MM.1S (cell line): ENCODE data around the gene CD96.

ENCODE experiments used
- EZH2 ChIP-seq: fragments of 300-600 bp; sonication (generic); optimal IDR thresholded peaks from 2 replicates; pipeline ENCODE3; 2017; ENCODE audit warnings: low read depth, mild to moderate bottlenecking, antibody characterized with exemption, low read length, mixed read lengths
- EZH2phosphoT487 ChIP-seq: fragments of 300-600 bp; sonication (generic); IDR thresholded peaks from 2 replicates; pipeline ENCODE4 v1.6.1; 2018; ENCODE audit warnings: antibody characterized with exemption, low read length
- TF ChIP-seq, protein P1 (sequence below): fragments of 300-600 bp; sonication (generic); IDR thresholded peaks from 2 replicates; pipeline ENCODE4 v1.5.1; 2016; ENCODE audit warnings: antibody characterized with exemption, low read length, mixed read lengths

DNA sequence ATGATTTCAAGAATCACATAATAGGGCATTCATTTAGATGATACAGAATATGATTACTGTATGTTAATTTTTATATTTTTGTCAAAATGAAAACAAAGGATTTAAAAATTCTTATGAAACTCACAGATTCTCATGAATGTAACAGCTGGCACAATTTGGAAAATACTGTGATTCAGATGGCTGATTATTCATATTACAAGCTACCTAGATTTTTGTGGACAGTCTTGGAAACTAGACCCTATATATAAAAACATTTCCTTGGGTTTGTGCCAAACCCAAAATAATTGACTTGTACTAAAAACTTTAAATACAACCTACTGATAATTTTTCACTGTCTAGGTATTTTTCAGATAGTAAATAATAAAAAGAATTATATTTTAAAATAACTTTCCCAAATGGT, 26.9 kb downstream of the CD96 start:
- TF ChIP-seq, protein P1, sequence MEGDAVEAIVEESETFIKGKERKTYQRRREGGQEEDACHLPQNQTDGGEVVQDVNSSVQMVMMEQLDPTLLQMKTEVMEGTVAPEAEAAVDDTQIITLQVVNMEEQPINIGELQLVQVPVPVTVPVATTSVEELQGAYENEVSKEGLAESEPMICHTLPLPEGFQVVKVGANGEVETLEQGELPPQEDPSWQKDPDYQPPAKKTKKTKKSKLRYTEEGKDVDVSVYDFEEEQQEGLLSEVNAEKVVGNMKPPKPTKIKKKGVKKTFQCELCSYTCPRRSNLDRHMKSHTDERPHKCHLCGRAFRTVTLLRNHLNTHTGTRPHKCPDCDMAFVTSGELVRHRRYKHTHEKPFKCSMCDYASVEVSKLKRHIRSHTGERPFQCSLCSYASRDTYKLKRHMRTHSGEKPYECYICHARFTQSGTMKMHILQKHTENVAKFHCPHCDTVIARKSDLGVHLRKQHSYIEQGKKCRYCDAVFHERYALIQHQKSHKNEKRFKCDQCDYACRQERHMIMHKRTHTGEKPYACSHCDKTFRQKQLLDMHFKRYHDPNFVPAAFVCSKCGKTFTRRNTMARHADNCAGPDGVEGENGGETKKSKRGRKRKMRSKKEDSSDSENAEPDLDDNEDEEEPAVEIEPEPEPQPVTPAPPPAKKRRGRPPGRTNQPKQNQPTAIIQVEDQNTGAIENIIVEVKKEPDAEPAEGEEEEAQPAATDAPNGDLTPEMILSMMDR, result no peak
- TF ChIP-seq EZH2phosphoT487 (no peak), EZH2 (no peak)
